ENCODE results near the gene CFAP46. TPM values are rescaled to one million over a fixed set of nuclear protein-coding genes. Genes with fewer than 3 reads are reported as not detected.

CFAP46 gene
- total RNA-seq, 3 donors from 2014 or later (not counting 1 experiment from before 2014, with no cell fraction given): 0.35 TPM; not detected in 2

DNA sequence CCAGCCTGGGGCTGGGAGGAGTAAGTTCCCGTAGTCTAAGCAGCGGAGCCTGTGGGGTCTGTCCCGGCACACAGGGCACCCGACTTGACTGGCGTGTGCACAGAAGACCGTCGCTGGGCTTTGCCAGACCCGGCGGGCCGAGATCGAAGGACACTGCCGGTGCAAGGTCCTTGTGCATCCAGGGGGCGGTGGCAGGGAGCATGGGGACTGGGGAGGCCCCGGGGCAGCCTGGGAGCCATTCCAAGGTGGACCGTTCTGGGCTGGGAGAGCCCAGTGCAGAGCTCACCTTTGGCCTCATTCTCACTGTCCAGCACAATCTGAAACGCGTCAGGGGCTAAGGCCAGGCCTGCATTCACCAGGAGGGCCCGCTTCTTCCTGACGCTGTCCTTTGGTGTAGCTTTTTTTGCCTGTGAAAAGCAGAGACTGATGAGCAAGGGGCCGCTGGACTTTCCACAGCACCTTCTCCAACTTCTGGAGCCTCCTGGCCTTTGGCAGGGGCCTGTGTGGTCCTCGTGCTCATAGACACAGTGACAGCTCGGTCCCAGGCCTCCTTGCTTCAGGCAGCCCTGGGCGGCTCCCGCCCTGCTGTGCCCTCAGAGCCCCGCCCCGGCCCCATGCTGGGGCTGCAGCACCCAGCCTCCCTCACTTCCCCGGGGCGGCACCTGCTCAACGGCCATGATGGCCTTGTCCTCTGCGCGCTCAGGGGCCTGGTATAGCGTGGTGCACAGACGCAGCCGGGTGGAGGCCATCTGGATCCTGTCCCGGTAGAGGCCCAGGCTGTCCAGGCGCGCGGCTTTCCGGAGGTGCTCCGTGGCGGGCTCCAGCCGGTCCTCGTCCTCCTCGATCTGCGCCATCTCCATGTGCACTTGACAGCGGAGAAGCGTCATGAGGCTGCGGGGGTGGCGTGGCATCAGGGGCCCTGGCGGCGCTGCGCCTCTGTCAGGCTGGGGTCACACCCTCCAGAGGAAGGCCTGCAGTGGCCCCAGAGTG is 20.3 kb downstream of the CFAP46 start:
- ATAC-seq: no peak
- no peak for TF ChIP-seq CTCF (IDR thresholded peaks at IDR 0.05)

GRCh38 chr10:132921086-132921485 is 21.3 kb downstream of the CFAP46 start:
- TF ChIP-seq CTCF (IDR thresholded peaks at IDR 0.05): no peak
- Mint-ChIP-seq H3K9me3 (no peaks in the 10 kb centered on the region), H3K4me1 (no peaks in the 10 kb centered on the region), H3K27ac (no peak overlapping the region), H3K36me3 (no peaks in the 10 kb centered on the region), H3K27me3 (ENCODE audit: low read depth in 2 of 2) (no peaks in the 10 kb centered on the region), H3K4me3 (no peak overlapping the region)
- intact Hi-C loops (cut with micrococcal nuclease): no loop called here
- Histone ChIP-seq H3K27ac (ENCODE audit: low read length) (no peak overlapping the region), H3K9me3 (ENCODE audit: control insufficient read depth, insufficient read depth, low read length) (no peaks in the 10 kb centered on the region), H3K36me3 (ENCODE audit: control insufficient read depth, insufficient read depth, low read length) (no peaks in the 10 kb centered on the region), H3K4me3 (ENCODE audit: low read length) (no peak overlapping the region), H3K4me1 (ENCODE audit: control insufficient read depth, insufficient read depth, low read length) (no peaks in the 10 kb centered on the region), H3K27me3 (ENCODE audit: control insufficient read depth, insufficient read depth, low read length) (no peaks in the 10 kb centered on the region)
- no peak for DNase-seq
- 92% methylated on average over 18 of the region's 18 CpGs for WGBS (ENCODE audit: insufficient coverage)
- ATAC-seq: no peak

More for the DNA sequence above, 20.3 kb downstream of the CFAP46 start:
- H3K4me3 ChIP-seq (ENCODE audit: low read length): no peak overlapping the region
- no peak overlapping the region for H3K27ac ChIP-seq (ENCODE audit: low read length)
- intact Hi-C loops (cut with micrococcal nuclease): no loop called here
- H3K4me1 Mint-ChIP-seq: no peaks in the 10 kb centered on the region
- no peaks in the 10 kb centered on the region for H3K9me3 ChIP-seq (ENCODE audit: control insufficient read depth, insufficient read depth, low read length)
- WGBS (ENCODE audit: insufficient coverage): 90% methylated on average over 52 of the region's 52 CpGs
- no peaks in the 10 kb centered on the region for H3K36me3 ChIP-seq (ENCODE audit: control insufficient read depth, insufficient read depth, low read length)
- DNase-seq: no peak
- no peak overlapping the region for H3K27ac Mint-ChIP-seq
- H3K27me3 ChIP-seq (ENCODE audit: control insufficient read depth, insufficient read depth, low read length): no peaks in the 10 kb centered on the region
- no peaks in the 10 kb centered on the region for H3K9me3 Mint-ChIP-seq
- H3K27me3 Mint-ChIP-seq (ENCODE audit: low read depth in 2 of 2): no peaks in the 10 kb centered on the region
- H3K4me1 ChIP-seq (ENCODE audit: control insufficient read depth, insufficient read depth, low read length): no peaks in the 10 kb centered on the region
- no peaks in the 10 kb centered on the region for H3K36me3 Mint-ChIP-seq
- H3K4me3 Mint-ChIP-seq: no peak overlapping the region

DNA sequence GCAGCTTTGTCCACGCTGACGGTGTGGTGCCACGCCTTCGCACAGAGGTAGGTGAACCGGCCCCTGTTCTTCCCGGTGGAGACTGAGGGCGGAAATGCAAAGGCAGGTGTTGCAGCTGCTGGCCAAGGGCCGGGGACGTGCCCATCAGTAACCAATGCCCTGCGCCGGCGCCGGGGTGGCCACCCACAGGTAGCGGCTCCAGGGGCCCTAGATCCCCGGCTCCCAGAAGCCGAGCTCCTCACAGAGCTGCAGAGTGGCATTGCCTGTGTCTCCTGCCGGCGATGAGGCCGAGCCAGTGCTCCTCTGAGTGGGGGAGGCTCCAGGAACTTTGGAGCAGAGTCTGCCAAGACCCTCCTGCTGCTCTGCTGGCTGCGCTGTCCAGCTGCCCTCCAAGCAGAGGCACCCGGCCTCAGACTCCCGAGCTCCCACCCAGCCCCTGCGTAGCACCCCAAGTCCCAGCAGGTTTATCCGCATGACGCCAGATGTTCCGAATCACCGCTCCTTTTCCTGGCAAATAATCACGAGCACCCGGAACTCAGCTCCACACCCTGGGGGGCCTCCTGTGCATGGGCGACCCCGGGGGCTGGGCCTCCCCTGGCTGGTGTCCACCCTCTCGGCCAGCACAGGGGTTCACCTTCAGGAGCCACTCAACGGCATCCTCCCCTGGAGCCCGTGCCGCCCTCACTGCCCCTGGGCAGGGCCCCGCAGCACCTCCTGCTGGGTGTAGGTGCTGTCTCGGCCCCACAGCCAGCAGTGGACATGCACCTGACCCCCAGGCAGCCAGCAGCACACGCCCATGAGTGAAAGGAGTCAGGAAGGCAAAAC is 22.1 kb downstream of the CFAP46 start:
- TF ChIP-seq CTCF (IDR thresholded peaks at IDR 0.05): no peak
- Histone ChIP-seq H3K36me3 (ENCODE audit: control insufficient read depth, insufficient read depth, low read length) (no peaks in the 10 kb centered on the region), H3K27me3 (ENCODE audit: control insufficient read depth, insufficient read depth, low read length) (no peaks in the 10 kb centered on the region), H3K27ac (ENCODE audit: low read length) (no peak overlapping the region), H3K4me1 (ENCODE audit: control insufficient read depth, insufficient read depth, low read length) (no peaks in the 10 kb centered on the region), H3K9me3 (ENCODE audit: control insufficient read depth, insufficient read depth, low read length) (no peaks in the 10 kb centered on the region), H3K4me3 (ENCODE audit: low read length) (no peak overlapping the region)
- intact Hi-C loops (cut with micrococcal nuclease): no loop called here
- WGBS (ENCODE audit: insufficient coverage): 90% methylated on average over 38 of the region's 38 CpGs
- DNase-seq: no peak
- Mint-ChIP-seq H3K27ac (no peak overlapping the region), H3K4me1 (no peaks in the 10 kb centered on the region), H3K4me3 (no peak overlapping the region), H3K9me3 (no peaks in the 10 kb centered on the region), H3K36me3 (no peaks in the 10 kb centered on the region), H3K27me3 (ENCODE audit: low read depth in 2 of 2) (no peaks in the 10 kb centered on the region)
- ATAC-seq: no peak

Measured in natural killer cell (primary cell).